CD8-positive, alpha-beta memory T cell (primary cell): ENCODE measurements around the gene NPR1. TPM values are rescaled to one million over a fixed set of nuclear protein-coding genes. Genes with fewer than 3 reads are reported as not detected.
A peak's percentile ranks its signal among the peaks of the same experiment; 100 is the strongest.

Experiments used
- CTCF ChIA-PET: fragments of 350-600 bp; sonication (Branson Sonifier 250); formaldehyde crosslinking; loops from one replicate; lab custom pipeline; 2021; ENCODE audit warnings: antibody characterized with exemption; lab: Charles Lee
- POLR2A ChIA-PET: fragments of 350-600 bp; sonication (Branson Sonifier 250); formaldehyde crosslinking; loops from one replicate; lab custom pipeline; 2021; ENCODE audit warnings: antibody characterized with exemption; lab: Charles Lee
- DNase-seq, 5 donors: peaks; one replicate each; pipeline versions ENCODE4 v3.0.0 to v3.0.0-alpha.2; 2020 to 2022; ENCODE audit warnings: mixed read lengths in 1 of 5
- H3K27ac ChIP-seq: one replicate; pipeline ENCODE4 v1.7.0; 2013; ENCODE audit warnings: low read depth, mild to moderate bottlenecking, low read length, moderate library complexity
- H3K27me3 ChIP-seq: 2 replicates; pipeline ENCODE4 v1.7.0; 2013; ENCODE audit warnings: low read length, mild to moderate bottlenecking; ENCODE audit not compliant: insufficient read depth, poor library complexity, severe bottlenecking
- H3K36me3 ChIP-seq: 2 replicates; pipeline ENCODE4 v1.7.0; 2013; ENCODE audit warnings: mild to moderate bottlenecking, low read length, moderate library complexity; ENCODE audit not compliant: insufficient read depth
- H3K4me1 ChIP-seq: 2 replicates; pipeline ENCODE4 v1.7.0; 2013; ENCODE audit warnings: mild to moderate bottlenecking, low read length, moderate library complexity; ENCODE audit not compliant: insufficient read depth
- H3K4me3 ChIP-seq: 2 replicates; pipeline ENCODE4 v1.7.0; 2013; ENCODE audit warnings: mild to moderate bottlenecking, low read length
- H3K9me3 ChIP-seq: 2 replicates; pipeline ENCODE4 v1.7.0; 2013; ENCODE audit warnings: mild to moderate bottlenecking, low read length
- H3K27ac Mint-ChIP-seq, 8 donors: one replicate each; pipeline ENCODE4 v1.8.0; 2020 to 2021; ENCODE audit warnings: mixed read lengths in 8 of 8, mild to moderate bottlenecking in 6 of 8, inconsistent platforms in 3 of 8, moderate library complexity in 3 of 8
- H3K27me3 Mint-ChIP-seq, 2 donors: one replicate each; pipeline ENCODE4 v1.8.0; 2020 to 2021; ENCODE audit warnings: mixed read lengths in 2 of 2, mild to moderate bottlenecking in 1 of 2, moderate library complexity in 1 of 2
- H3K36me3 Mint-ChIP-seq, 3 donors: one replicate each; pipeline ENCODE4 v1.8.0; 2020 to 2021; ENCODE audit warnings: mixed read lengths in 3 of 3, inconsistent platforms in 1 of 3, mild to moderate bottlenecking in 1 of 3
- H3K4me1 Mint-ChIP-seq, 3 donors: one replicate each; pipeline ENCODE4 v1.8.0; 2020 to 2021; ENCODE audit warnings: mixed read lengths in 3 of 3, inconsistent platforms in 1 of 3, mild to moderate bottlenecking in 1 of 3
- H3K4me3 Mint-ChIP-seq, 7 donors: one replicate each; pipeline ENCODE4 v1.8.0; 2020 to 2021; ENCODE audit warnings: mixed read lengths in 7 of 7, mild to moderate bottlenecking in 6 of 7, moderate library complexity in 4 of 7, inconsistent platforms in 2 of 7
- H3K9me3 Mint-ChIP-seq, 5 donors: one replicate each; pipeline ENCODE4 v1.8.0; 2020 to 2022; ENCODE audit warnings: mixed read lengths in 5 of 5, mild to moderate bottlenecking in 3 of 5, moderate library complexity in 2 of 5, inconsistent platforms in 1 of 5
- polyA plus RNA-seq: library from polyadenylated mRNA; unstranded; fragments of 300-500 nt; fragmentation: Illumina TruSeq; gene quantifications from one replicate; pipeline ENCODE4 v1.2.3, GENCODE V29; 2021
- total RNA-seq, 2 experiments: library from RNA; stranded (reverse); gene quantifications; one replicate each; pipeline ENCODE4 v1.2.3, GENCODE V29; 2021

NPR1 gene
- total and polyA plus RNA-seq, 3 experiments from 2014 or later: not detected

DNA sequence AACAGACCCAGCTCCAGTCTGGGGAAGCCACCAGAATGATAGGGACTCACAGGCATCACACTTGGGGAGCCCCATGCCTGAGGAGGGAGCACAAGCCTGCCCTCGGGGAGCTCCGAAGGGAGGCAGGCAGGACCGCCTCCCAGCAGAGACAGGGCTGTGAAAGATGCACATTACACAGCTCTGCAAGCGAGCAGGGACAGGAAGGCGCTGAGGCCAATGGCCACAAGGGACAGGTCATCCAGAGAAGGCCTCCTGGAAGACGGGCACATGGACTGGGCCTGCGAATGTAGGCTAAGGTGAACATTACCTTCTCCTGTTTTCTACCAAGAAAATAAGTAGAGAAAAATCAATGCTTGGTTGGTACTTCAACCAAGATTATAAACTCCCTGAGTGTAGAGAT, 4.2 kb downstream of the NPR1 start:
- peaks cover 15% of the 10 kb centered on the region for H3K4me1 ChIP-seq
- H3K27me3 Mint-ChIP-seq: peaks cover 34 to 65% of the 10 kb centered on the region in 2 donors
- H3K9me3 Mint-ChIP-seq: no peaks in the 10 kb centered on the region
- H3K27me3 ChIP-seq: peaks cover 31% of the 10 kb centered on the region
- ChIA-PET CTCF (no interaction called here), POLR2A (no interaction called here)
- no peaks in the 10 kb centered on the region for H3K36me3 Mint-ChIP-seq
- H3K4me3 Mint-ChIP-seq: no peak overlapping the region
- no peak for DNase-seq
- H3K4me3 ChIP-seq: no peak overlapping the region
- no peak overlapping the region for H3K27ac ChIP-seq
- peak overlapping the region in 1 of 8 donors; percentile 44 for H3K27ac Mint-ChIP-seq
- no peaks in the 10 kb centered on the region for H3K9me3 ChIP-seq
- no peaks in the 10 kb centered on the region for H3K36me3 ChIP-seq
- peaks cover 16 to 23% (median 17%) of the 10 kb centered on the region in 3 donors for H3K4me1 Mint-ChIP-seq

DNA sequence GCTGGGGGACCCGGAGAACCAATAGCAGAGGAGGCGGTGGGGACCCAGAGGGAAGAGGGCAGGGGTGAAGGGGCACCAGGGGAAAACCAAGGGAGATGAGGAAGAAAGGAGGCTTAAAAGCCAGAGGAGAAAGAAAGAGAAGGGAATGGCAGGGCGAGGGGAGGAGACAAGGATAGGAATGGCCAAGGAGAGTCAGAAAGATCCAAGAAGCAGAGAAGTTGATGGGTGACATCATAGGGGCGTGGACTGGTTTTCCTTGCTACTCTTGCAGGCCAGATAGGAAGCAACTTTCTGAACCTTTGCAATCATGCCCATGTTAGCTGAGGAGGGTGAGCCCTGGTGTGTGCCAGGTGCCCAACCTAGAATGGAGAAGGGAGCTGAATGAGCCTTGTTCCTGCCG, 5.4 kb downstream of the NPR1 start:
- Histone ChIP-seq H3K27me3 (peaks cover 19% of the 10 kb centered on the region), H3K4me1 (peaks cover 5% of the 10 kb centered on the region), H3K4me3 (no peak overlapping the region), H3K27ac (no peak overlapping the region), H3K9me3 (no peaks in the 10 kb centered on the region), H3K36me3 (no peaks in the 10 kb centered on the region)
- peaks cover 31 to 59% of the 10 kb centered on the region in 2 donors for H3K27me3 Mint-ChIP-seq
- peak overlapping the region in 1 of 7 donors; percentile 5 for H3K4me3 Mint-ChIP-seq
- no peak for DNase-seq
- H3K4me1 Mint-ChIP-seq: peaks cover 6 to 11% (median 6%) of the 10 kb centered on the region in 3 donors
- no peaks in the 10 kb centered on the region for H3K9me3 Mint-ChIP-seq
- H3K36me3 Mint-ChIP-seq: no peaks in the 10 kb centered on the region
- ChIA-PET POLR2A (no interaction called here), CTCF (no interaction called here)
- H3K27ac Mint-ChIP-seq: no peak overlapping the region

DNA sequence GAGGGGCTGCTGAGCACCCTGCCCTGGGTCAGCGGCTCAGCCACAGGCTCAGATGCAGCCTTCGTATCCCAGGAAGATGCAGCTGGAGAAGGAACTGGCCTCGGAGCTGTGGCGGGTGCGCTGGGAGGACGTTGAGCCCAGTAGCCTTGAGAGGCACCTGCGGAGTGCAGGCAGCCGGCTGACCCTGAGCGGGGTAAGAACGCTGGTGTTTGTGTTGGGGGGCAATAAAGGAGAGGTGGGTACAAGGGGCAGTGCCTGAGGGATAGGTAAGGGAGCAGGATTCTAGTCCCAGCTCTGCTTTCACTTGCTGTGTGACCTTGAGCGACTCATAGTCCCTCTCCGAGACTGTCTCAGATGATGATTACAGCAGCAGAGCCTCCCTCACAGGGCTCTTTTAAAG, 6.4 kb downstream of the NPR1 start:
- Histone ChIP-seq H3K9me3 (no peaks in the 10 kb centered on the region), H3K27ac (no peak overlapping the region), H3K4me3 (no peak overlapping the region), H3K4me1 (peaks cover under 1% of the 10 kb centered on the region), H3K36me3 (no peaks in the 10 kb centered on the region), H3K27me3 (peaks cover 11% of the 10 kb centered on the region)
- H3K27ac Mint-ChIP-seq: no peak overlapping the region
- H3K9me3 Mint-ChIP-seq: no peaks in the 10 kb centered on the region
- ChIA-PET CTCF (no interaction called here), POLR2A (interaction anchor here (0.6 kb wide), 1 partner anchor 114 kb away, joined by 7 read pairs; no protein-coding TSS in a partner anchor)
- H3K36me3 Mint-ChIP-seq: no peaks in the 10 kb centered on the region
- no peak for DNase-seq
- H3K27me3 Mint-ChIP-seq: peaks cover 27 to 55% of the 10 kb centered on the region in 2 donors
- H3K4me3 Mint-ChIP-seq: peak overlapping the region in 1 of 7 donors; percentile 9
- H3K4me1 Mint-ChIP-seq: peaks cover 2 to 6% (median 3%) of the 10 kb centered on the region in 3 donors

DNA sequence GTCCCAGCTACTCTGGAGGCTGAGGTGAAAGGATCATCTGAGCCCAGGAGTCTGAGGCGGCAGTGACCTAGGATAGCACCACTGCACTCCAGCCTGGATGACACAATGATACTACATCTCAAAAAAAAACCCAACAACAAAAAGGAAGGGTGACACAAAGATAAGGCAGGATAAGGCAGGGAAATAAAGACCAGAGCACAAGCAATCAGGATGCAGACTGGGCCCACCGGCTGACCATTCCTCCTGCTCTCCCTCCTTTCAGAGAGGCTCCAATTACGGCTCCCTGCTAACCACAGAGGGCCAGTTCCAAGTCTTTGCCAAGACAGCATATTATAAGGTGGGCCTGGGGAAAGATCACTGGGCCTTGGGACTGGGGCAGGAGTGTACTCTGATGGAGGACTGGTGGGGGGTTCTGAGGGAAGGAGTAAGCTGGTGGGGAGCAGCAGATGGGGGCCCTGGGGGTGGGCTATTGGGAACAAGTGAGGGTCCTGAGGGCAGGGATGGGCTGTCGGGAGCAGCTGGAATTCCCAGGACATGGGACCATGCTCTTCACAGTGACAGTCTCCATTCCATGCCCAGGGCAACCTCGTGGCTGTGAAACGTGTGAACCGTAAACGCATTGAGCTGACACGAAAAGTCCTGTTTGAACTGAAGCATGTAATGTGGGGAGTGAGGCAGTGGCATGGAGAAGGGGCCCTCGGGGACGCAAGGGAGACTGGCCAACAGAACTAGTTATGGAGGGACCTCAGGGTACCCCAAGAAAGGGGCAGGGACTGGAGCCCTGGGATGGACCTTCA, 7.3 kb downstream of the NPR1 start:
- Histone ChIP-seq H3K27ac (no peak overlapping the region), H3K36me3 (no peaks in the 10 kb centered on the region), H3K27me3 (peaks cover 3% of the 10 kb centered on the region), H3K4me1 (no peaks in the 10 kb centered on the region), H3K9me3 (no peaks in the 10 kb centered on the region), H3K4me3 (no peak overlapping the region)
- no peak overlapping the region for H3K4me3 Mint-ChIP-seq
- ChIA-PET CTCF (interaction anchor here (1.2 to 1.4 kb wide), 2 partner anchors 8 to 10 kb away, joined by 3 read pairs; partner anchors contain the start of gene NPR1), POLR2A (no interaction called here)
- peaks cover 0 to 6% (median 3%) of the 10 kb centered on the region in 3 donors for H3K4me1 Mint-ChIP-seq
- no peak for DNase-seq
- no peaks in the 10 kb centered on the region for H3K36me3 Mint-ChIP-seq
- H3K27me3 Mint-ChIP-seq: peaks cover 21 to 46% of the 10 kb centered on the region in 2 donors
- no peaks in the 10 kb centered on the region for H3K9me3 Mint-ChIP-seq
- H3K27ac Mint-ChIP-seq: no peak overlapping the region

DNA sequence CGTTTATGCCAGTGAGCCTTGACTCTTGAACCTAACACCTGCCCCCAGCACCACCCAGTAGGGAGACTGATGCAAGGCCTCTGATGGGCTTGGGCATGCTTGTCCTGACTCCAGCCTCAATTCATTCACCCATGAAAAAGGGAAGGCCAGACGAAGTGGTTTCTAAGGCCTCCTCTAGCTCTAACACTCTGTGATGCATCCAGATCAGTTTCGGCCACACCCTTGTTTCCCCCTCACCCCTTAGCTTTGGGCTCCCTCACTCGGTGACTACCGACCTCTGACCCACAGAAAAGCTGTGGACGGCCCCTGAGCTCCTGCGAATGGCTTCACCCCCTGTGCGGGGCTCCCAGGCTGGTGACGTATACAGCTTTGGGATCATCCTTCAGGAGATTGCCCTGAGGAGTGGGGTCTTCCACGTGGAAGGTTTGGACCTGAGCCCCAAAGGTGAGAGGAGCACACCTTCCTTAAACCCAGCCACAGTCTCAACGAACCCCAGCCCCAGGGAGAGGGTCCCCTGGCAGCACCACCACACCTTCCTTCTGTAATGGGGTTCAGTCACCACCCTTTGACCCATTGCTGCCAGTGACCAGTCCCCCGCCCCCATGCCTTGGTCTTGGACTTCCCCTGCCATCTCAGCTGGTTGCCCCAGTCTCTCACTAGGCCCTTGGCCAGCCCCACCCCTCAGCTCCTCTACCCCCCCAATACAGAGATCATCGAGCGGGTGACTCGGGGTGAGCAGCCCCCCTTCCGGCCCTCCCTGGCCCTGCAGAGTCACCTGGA, 9.0 kb downstream of the NPR1 start:
- H3K27me3 ChIP-seq: no peaks in the 10 kb centered on the region
- no peaks in the 10 kb centered on the region for H3K4me1 ChIP-seq
- CTCF ChIA-PET: interaction anchor here (0.6 kb wide), 1 partner anchor 14 kb away, joined by 3 read pairs; no protein-coding TSS in a partner anchor
- H3K4me1 Mint-ChIP-seq: peaks cover 0 to 12% (median 9%) of the 10 kb centered on the region in 3 donors
- no peak overlapping the region for H3K4me3 ChIP-seq
- no peaks in the 10 kb centered on the region for H3K36me3 Mint-ChIP-seq
- no peaks in the 10 kb centered on the region for H3K9me3 Mint-ChIP-seq
- no peak overlapping the region for H3K27ac ChIP-seq
- no peaks in the 10 kb centered on the region for H3K9me3 ChIP-seq
- no peaks in the 10 kb centered on the region for H3K36me3 ChIP-seq
- H3K27ac Mint-ChIP-seq: no peak overlapping the region
- DNase-seq: no peak
- POLR2A ChIA-PET: no interaction called here
- no peak overlapping the region for H3K4me3 Mint-ChIP-seq
- H3K27me3 Mint-ChIP-seq: peaks cover 15 to 29% of the 10 kb centered on the region in 2 donors

DNA sequence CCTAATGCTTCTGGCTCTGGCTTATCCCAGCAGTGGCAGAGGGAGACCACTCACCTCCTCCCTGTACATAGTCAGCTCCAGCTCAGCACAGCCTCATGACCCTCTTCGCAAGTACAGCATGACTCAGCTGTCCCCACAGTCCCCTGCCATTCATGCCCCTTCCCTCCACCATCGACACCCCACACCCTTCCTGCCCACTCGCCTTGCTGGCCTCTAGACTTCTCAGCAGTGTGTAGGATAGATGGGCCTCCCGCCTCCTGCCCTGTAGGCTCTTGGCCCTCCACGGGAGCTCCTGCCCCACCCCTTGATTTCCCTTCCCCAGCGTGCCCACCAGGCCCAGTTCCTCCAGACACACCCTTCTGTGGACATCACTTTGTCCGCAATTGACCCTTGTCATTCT, 9.8 kb downstream of the NPR1 start:
- H3K4me1 Mint-ChIP-seq: peaks cover 0 to 12% (median 9%) of the 10 kb centered on the region in 3 donors

DNA sequence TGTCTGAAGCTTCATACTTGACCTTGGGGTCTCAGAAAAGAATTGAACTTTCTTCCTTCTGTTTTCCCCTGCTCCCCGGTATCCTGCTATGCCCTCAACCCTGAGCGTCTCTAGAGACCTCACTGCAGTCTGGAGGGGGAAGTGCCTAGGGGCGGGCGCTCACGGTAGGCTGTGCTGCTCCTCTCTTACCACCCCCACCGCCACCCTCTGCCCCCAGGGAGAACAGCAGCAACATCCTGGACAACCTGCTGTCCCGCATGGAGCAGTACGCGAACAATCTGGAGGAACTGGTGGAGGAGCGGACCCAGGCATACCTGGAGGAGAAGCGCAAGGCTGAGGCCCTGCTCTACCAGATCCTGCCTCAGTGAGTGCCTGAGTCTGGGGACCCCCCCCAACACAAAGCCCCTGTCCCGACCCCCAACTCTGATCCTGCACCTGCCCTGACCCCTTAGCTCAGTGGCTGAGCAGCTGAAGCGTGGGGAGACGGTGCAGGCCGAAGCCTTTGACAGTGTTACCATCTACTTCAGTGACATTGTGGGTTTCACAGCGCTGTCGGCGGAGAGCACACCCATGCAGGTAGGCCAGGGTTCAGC, 10.3 kb downstream of the NPR1 start:
- Histone ChIP-seq H3K4me3 (no peak overlapping the region), H3K27ac (no peak overlapping the region), H3K9me3 (no peaks in the 10 kb centered on the region), H3K4me1 (no peaks in the 10 kb centered on the region), H3K27me3 (no peaks in the 10 kb centered on the region), H3K36me3 (no peaks in the 10 kb centered on the region)
- POLR2A ChIA-PET: no interaction called here
- no peaks in the 10 kb centered on the region for H3K36me3 Mint-ChIP-seq
- CTCF ChIA-PET: interaction anchor here (1.0 kb wide), 1 partner anchor 11 kb away, joined by 3 read pairs; no protein-coding TSS in a partner anchor
- H3K27me3 Mint-ChIP-seq: peaks cover 12 to 22% of the 10 kb centered on the region in 2 donors
- H3K27ac Mint-ChIP-seq: no peak overlapping the region
- no peak for DNase-seq
- H3K9me3 Mint-ChIP-seq: no peaks in the 10 kb centered on the region
- peaks cover 0 to 12% (median 9%) of the 10 kb centered on the region in 3 donors for H3K4me1 Mint-ChIP-seq
- no peak overlapping the region for H3K4me3 Mint-ChIP-seq

More for the DNA sequence above, 9.8 kb downstream of the NPR1 start:
- CTCF ChIA-PET: interaction anchor here (1.0 kb wide), 1 partner anchor 10 kb away, joined by 3 read pairs; no protein-coding TSS in a partner anchor
- H3K36me3 ChIP-seq: no peaks in the 10 kb centered on the region
- POLR2A ChIA-PET: no interaction called here
- Mint-ChIP-seq H3K36me3 (no peaks in the 10 kb centered on the region), H3K4me3 (no peak overlapping the region), H3K27ac (no peak overlapping the region), H3K27me3 (peaks cover 15 to 27% of the 10 kb centered on the region in 2 donors), H3K9me3 (no peaks in the 10 kb centered on the region)
- DNase-seq: no peak
- H3K27ac ChIP-seq: no peak overlapping the region
- no peaks in the 10 kb centered on the region for H3K4me1 ChIP-seq
- H3K27me3 ChIP-seq: no peaks in the 10 kb centered on the region
- H3K9me3 ChIP-seq: no peaks in the 10 kb centered on the region
- H3K4me3 ChIP-seq: no peak overlapping the region
